Non-pigmented ciliary epithelial cell (primary cell): ENCODE data around the gene MDC1.
A peak's percentile ranks its signal among the peaks of the same experiment; 100 is the strongest.
"Not testable (repeated sequence)": the region's sequence is repeated elsewhere in the genome, so short reads cannot be mapped to it uniquely, and the experiment has no call there.

ENCODE experiments used
- DNase-seq: peaks from one replicate; pipeline ENCODE4 v3.0.0-alpha.2; 2010; ENCODE audit warnings: low read depth

MDC1 gene

DNA sequence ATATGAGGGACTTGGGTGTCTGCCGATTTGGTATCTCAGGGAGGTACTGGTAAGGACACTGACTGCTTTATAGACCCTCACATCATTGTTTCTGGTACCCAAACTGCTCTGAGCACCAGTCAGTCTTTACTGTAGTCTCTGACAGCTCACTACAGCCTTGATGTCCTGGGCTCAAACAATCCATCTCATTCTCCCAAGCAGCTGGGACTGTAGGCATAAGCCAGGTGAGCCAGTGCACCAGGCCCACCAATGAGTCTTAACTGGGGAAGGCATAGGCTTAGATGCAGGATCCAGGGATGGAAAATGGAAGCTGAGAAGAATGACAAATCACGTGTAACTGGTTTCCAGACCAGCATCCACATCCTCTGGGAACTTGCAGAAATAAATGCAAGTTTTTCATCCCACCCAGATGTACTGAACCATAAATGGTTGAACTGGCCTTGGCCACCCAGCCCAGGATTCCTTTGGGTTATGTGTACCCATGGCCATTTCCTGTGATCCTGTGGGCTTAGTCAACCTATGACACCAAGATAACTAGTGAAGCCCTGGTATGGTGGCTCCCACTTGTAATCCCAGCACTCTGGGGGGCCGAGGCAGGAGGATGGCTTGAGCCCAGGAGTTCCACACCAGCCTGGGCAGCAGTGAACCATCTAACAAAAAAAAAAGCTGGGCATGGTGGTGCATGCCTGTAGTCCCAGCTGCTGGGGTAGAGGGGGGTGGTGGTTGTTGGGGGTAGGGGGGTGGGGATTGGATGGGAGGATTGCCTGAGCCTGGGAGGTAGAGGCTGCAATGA lies 8.8 kb upstream of the MDC1 start:
- DNase-seq = no peak

DNA sequence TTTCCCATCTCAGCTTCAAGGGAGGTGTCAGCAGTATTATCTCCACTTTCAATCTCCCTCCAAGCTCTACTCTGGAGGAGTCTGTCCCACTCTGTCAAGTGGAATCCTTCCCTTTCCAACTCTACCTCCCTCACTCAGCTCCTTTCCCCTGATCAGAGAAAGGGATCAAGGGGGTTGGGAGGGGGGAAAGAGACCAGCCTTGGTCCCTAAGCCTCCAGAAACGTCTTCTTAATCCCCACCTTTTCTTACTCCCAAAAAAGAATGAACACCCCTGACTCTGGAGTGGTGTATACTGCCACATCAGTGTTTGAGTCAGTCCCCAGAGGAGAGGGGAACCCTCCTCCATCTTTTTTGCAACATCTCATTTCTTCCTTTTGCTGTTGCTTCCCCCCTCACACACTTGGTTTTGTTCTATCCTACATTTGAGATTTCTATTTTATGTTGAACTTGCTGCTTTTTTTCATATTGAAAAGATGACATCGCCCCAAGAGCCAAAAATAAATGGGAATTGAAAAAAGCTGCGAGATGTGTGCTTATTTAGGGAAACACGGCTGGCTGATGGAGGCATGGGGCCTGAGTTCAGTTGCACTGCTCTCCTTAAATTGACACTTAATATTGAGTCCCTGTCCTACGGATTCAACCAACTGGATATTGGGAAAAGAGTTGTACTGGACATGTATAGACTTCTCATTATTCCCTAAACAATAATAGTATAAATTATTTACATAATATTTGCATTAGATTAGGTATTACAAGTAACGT lies 8.0 kb upstream of the MDC1 start:
- no peak for DNase-seq

DNA sequence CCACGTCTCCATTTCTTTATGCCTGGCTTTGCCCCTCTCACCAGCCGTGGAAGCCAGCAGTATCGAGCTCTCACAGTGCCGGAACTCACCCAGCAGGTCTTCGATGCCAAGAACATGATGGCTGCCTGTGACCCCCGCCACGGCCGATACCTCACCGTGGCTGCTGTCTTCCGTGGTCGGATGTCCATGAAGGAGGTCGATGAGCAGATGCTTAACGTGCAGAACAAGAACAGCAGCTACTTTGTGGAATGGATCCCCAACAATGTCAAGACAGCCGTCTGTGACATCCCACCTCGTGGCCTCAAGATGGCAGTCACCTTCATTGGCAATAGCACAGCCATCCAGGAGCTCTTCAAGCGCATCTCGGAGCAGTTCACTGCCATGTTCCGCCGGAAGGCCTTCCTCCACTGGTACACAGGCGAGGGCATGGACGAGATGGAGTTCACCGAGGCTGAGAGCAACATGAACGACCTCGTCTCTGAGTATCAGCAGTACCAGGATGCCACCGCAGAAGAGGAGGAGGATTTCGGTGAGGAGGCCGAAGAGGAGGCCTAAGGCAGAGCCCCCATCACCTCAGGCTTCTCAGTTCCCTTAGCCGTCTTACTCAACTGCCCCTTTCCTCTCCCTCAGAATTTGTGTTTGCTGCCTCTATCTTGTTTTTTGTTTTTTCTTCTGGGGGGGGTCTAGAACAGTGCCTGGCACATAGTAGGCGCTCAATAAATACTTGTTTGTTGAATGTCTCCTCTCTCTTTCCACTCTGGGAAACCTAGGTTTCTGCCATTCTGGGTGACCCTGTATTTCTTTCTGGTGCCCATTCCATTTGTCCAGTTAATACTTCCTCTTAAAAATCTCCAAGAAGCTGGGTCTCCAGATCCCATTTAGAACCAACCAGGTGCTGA lies 7.0 kb upstream of the MDC1 start:
- not testable (repeated sequence) for DNase-seq

DNA sequence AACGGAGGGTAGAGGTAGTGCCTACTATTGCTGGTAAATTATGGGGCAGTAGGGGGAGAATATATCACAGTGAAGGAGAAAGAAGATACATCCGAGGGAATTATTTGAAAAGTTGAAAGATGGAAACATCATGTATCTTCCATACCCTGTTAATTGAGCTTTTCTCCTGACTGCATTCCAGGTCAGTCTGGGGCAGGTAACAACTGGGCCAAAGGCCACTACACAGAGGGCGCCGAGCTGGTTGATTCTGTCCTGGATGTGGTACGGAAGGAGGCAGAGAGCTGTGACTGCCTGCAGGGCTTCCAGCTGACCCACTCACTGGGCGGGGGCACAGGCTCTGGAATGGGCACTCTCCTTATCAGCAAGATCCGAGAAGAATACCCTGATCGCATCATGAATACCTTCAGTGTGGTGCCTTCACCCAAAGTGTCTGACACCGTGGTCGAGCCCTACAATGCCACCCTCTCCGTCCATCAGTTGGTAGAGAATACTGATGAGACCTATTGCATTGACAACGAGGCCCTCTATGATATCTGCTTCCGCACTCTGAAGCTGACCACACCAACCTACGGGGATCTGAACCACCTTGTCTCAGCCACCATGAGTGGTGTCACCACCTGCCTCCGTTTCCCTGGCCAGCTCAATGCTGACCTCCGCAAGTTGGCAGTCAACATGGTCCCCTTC lies 6.2 kb upstream of the MDC1 start:
- DNase-seq = not testable (repeated sequence)

DNA sequence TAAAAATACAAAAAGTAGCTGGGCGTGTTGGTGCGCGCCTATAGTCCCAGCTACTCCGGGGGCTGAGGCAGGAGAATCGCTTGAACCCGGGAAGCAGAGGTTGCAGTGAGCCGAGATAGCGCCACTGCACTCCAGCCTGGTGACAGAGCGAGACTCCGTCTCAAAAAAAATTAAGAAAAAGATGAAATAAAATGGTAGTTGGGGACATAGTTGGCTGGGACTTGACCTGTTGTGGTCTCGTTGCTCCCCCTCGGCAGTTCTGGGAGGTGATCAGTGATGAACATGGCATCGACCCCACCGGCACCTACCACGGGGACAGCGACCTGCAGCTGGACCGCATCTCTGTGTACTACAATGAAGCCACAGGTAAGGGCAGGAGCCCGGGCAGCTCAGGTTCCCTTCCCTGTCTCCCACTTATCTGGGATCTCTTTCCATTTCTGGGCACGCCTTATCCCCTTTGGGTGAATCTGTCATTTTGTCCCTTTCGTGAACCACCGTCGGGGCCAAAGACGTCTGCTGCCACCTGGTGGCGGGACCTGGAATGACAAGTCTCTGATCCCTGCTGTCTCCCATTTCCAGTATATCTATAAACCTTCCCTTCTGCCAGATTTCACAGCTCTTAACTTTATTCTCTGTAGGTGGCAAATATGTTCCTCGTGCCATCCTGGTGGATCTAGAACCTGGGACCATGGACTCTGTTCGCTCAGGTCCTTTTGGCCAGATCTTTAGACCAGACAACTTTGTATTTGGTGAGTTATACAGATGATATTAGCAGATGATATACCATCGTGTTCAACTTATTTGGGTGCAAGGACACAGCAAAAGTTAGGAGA lies 5.4 kb upstream of the MDC1 start:
- no peak for DNase-seq

DNA sequence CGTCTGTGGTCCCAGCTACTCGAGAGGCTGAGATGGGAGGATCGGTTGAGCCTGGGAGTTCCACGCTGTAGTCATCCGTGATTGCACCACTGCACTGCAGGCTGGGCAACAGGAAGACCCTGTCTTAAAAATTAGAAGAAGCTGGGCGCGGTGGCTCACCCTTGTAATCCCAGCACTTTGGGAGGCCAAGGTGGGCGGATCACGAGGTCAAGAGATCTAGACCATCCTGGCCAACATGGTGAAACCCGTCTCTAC lies 4.9 kb upstream of the MDC1 start:
- DNase-seq = not testable (repeated sequence)

DNA sequence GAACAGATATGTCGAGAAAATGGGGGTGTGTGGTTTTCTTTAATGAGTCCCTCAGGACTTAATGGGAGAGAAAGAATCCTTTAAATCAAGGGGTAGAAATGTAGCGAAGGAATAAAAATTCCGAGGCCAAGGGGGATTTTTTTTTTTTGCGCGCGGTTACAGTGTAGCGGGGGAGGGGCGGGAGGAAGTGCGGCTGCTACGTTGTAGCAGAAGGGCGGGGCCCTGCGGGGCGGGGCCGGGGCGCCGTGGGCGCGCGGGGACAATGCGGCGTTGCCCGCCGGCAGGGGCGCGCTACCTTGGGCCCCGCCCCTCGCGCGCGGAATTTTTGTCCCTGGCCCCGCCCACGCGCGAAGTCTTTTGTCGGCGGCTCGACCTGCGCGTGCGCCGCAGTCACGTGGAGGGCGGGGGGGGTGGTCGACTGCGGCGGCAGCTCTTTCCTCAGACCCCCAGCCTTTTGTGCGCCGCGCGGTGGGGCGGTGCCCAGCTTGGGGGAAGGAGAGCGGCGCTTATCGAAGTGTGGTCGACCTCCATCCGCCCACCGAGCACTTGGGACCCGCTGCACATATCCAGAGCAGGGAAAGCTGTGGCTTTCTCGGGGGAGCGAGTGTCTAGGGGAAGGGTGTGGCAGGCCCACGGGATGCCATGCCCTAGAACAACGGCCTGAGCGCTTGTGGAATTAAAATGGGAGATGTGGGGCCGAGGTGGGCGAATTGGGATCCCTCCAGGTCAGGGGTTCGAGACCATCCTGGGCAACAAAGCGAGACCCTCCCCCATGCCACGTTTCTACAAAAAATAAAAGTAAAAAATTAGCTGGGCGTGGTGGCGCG lies 4.3 kb upstream of the MDC1 start:
- no peak for DNase-seq

DNA sequence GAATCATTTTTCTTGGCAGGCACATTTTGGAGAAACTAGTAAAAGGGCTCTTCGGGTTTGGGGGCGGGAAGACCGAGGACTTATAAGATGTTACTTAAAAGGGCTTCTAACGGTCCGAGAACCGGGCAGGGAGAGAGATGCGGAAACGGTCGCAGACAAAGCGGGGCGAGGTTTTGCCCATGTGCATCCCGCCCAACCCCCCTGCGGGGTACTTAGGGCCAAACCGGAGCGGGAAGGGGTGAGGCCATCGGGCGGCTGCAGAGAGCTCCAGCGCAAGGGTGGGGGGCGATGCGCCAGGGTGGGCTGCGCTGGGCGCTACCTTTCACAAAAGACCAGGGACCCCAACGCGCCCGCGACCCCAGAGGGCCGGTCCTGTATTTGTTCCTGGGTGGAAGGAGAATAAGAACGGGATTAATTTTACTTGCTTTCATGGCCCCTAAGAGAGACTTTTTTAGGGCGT lies 3.7 kb upstream of the MDC1 start:
- no peak for DNase-seq

DNA sequence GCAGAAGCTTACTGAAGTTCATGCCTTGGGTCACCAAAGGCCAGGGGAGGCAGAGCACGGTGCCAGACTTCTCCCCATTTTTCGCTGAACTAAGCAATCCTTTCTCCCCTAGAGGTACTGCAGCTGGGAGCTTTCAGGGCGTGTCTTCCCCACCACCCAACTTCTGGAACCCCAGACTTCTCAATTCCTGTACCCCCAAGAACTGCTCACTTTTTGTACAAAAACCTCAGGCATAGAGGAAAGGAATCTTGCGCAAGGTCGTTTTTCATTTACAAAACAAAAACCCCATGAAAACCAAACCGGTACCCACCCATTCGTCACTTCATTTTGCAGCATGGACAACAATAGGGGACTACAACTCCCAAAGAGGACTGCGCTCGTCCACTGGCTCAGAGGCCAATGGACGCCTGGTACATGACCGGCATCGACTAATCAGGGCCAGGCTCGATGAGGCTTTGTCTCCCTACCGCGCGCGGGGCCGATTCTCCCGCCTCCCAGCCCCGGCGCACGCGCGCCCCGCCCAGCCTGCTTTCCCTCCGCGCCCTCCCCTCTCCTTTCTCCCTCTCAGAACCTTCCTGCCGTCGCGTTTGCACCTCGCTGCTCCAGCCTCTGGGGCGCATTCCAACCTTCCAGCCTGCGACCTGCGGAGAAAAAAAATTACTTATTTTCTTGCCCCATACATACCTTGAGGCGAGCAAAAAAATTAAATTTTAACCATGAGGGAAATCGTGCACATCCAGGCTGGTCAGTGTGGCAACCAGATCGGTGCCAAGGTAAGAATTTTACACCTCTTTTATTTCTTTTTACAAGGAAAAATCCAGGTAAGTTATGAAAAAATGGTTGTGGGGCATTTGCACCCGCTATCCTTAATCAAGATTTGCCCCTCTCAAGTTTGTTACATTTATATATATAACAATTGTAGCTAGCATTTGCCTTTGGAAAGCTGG lies 3.0 kb upstream of the MDC1 start, which contains the start of gene TUBB:
Gene TUBB (plus strand): TSS at position 562 of the 947 bp plus-strand sequence. CDS start 155 bp downstream, at position 717.
- DNase-seq = peak; percentile 95

DNA sequence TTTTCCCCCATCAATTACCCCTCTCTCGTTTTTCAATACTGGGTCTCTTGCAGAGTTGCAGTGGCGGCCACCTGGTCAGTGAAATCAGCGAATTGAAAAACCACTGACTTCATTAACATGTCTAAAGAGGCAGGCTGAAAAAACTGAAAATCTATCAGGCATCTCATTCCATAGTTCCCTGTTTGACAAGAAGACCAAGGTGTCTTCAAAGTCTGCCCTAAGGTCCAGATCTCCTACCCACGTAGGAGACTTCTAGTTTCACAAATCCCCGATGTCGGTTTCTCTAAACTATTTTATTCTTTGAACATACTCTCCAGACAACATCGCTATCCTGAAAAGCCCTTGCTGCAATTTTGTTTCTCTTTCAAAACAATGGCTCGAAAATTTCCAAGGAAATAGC lies 2.3 kb upstream of the MDC1 start:
- no peak for DNase-seq

DNA sequence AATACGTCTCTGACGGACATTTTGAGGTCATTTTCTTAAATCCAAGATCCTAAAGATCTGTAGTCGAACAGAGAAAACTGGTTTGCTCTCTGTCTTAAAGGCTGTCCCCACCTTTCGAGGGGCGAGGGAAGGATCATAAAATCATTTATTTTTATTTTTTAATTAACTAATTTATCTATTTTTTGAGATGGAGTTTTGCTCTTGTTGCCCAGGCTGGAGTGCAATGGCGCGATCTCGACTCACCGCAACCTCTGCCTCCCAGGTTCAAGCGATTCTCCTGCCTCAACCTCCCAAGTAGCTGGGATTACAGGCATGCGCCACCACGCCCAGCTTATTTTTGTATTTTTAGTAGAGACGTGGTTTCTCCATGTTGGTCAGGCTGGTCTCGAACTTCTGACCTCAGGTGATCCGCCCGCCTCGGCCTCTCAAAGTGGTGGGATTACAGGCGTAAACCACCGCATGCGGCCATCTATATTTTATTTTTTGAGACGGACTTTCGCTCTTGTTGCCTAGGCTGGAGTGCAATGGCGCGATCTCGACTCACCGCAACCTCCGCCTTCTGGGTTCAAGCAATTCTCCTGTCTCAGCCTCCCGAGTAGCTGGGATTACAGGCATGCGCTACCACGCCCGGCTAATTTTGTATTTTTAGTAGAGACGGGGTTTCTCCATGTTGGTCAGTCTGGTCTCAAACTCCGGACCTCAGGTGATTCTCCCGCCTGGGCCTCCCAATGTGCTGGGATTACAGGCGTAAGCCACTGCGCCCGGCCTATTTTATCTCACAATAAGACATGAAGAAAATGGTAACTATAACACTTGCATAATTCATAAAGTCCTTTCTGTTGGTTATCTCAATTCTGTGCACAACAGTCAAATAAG lies 1.0 kb upstream of the MDC1 start:
- not testable (repeated sequence) for DNase-seq

DNA sequence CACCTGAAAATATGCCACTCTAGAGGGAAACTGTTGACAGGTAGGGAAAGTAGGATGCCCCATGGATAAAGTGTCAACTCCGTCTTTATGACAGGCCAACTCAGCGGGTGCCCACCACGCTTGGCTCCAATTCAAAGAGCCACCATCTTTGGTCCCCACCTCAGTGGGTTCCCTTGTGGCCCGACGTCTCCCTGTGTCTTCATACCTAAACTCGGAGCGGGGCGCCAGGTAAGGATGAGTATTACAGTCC lies 277 bp downstream of the MDC1 start:
- DNase-seq = no peak

DNA sequence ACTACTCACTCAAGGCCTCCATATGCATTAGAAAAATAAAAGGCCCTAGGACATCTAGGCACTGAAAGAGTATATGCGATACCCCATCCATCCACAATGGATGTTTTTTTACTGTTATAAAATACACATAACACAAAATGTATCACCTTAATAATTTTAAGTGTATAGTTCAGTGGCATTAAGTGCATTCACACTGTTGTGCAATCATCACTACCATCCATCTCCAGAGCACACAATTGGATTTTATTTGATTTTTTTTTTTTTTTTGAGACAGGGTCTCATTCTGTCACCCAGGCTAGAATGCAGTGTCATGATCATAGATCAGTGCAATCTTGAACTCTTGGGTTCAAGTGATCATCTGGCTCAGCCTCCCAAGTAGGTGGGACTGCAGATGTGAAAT lies 2.8 kb downstream of the MDC1 start:
- DNase-seq = no peak

DNA sequence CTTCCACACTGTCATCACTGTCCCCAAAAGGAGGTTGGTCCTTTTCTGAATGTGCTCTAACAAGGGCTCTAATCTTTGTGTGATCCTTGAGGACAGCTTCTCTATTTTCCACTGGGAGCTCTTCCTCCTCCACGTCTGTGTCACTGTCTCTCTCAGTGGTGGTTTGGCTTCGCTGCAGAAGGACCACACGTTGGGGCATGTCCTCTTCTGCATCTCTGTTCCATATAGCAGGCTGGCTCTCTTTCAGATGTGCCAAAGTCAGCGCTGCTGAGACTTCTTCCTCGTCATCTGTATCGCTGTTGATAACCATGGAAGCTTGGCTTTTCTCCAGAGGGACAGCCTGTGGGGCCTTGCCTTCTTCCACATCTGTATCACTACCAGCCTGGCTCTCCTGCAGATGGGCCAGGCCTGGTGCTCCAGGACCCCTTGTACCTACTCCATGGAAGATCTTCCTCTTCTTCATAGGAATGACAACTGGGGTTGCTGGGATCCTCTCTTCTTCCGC lies 4.6 kb downstream of the MDC1 start:
- no peak for DNase-seq

DNA sequence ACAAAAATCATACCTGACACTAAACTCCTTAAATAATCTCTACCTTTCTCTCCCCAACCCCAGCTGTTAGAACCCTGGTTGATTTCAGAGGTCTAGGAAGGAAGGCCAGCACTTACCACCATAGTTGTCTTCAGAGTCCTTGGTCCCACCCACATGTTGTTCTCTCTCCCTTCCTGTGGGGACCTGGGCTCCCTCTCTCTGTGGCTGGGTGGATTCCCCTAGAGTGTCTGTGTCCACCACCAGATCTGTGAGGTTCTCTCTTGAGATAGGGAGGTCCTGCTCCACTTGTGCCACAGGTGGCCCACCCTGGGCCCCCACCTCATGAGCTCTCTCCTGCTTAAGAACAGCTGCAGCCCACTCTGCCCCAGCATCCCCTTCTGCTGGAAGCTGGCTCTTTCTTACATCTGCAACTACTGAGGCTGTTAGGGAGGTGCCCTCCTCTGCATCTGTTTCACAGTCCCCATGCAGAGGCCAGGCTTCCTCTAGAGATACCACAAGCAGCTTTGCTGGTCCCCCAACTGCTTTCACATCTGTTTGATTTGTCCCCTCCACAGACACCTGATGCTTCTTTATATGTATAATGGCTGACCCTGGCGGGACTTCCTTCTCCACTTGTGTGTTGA lies 5.2 kb downstream of the MDC1 start:
- no peak for DNase-seq

DNA sequence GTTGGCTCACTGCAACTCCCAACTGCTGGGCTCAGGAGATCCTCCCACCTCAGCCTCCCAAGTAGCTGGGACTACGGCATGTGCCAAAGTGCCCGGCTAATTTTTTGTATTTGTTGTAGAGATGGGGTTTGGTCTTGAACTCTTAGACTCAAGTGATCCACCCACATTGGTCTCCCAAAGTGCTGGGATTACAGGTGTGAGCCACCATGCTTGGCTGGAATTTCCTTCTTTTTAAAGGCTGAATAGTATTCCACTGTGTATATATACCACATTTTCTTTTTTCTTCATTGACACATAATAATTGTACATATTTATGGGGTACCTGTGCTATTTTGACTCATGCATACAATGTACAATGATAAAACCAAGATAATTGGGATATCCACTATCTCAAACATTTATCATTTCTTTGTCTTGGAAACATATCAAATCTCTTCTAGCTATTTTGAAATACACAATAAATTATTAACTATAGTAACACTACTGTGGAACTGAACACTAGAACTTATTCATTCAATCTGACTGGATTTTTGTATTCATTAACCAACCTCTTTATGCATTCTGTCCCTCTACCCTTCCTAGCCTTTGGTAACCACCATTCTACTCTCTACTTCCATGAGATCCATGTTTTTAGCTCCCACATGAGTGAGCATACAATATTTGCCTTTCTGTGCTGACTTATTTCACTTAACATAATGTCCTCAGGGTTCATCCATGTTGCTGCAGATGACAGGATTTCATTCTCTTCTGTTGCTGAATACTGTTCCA lies 7.8 kb downstream of the MDC1 start:
- no peak for DNase-seq
